Skeletal muscle tissue (tissue), 4 donors: Measurements from ENCODE around the gene LTBP1. TPM values are rescaled to one million over a fixed set of nuclear protein-coding genes. Genes with fewer than 3 reads are reported as not detected.

ENCODE experiments used
- H3K27ac ChIP-seq: one replicate; pipeline ENCODE4 v1.7.0; 2013; ENCODE audit warnings: mild to moderate bottlenecking, low read depth, low read length, inconsistent platforms
- H3K27me3 ChIP-seq, 3 donors: one replicate each; pipeline ENCODE4 v1.7.0; 2013; ENCODE audit warnings: low read length in 3 of 3; ENCODE audit not compliant: control insufficient read depth in 3 of 3, insufficient read depth in 3 of 3
- H3K36me3 ChIP-seq, 3 donors: one replicate each; pipeline ENCODE4 v1.7.0; 2013; ENCODE audit warnings: low read length in 3 of 3; ENCODE audit not compliant: control insufficient read depth in 3 of 3, insufficient read depth in 3 of 3
- H3K4me1 ChIP-seq, 3 donors: one replicate each; pipeline ENCODE4 v1.7.0; 2013; ENCODE audit warnings: low read length in 3 of 3, mild to moderate bottlenecking in 3 of 3; ENCODE audit not compliant: control insufficient read depth in 3 of 3, insufficient read depth in 3 of 3
- H3K4me3 ChIP-seq, 3 donors: one replicate each; pipeline ENCODE4 v1.7.0; 2013; ENCODE audit warnings: low read length in 3 of 3
- H3K9ac ChIP-seq, 3 donors: one replicate each; pipeline ENCODE4 v1.7.0; 2013; ENCODE audit warnings: low read length in 3 of 3, mild to moderate bottlenecking in 3 of 3, moderate library complexity in 2 of 3, low read depth in 1 of 3
- H3K9me3 ChIP-seq, 3 donors: one replicate each; pipeline ENCODE4 v1.7.0; 2013; ENCODE audit warnings: low read length in 3 of 3; ENCODE audit not compliant: control insufficient read depth in 3 of 3
- total RNA-seq: library from RNA; depleted of rRNA; stranded (reverse); fragments of >200 nt; gene quantifications from one replicate; pipeline ENCODE4 v1.2.3, GENCODE V29; 2014
- donor health status: Osteomylitis.

The LTBP1 gene
- total RNA-seq, 1 donor from 2014 or later = 78.8 TPM

GRCh38 chr2:33111002-33111446 lies 164.3 kb downstream of the LTBP1 start:
- Histone ChIP-seq H3K9ac (no peak overlapping the region), H3K9me3 (no peaks in the 10 kb centered on the region), H3K4me3 (no peak overlapping the region), H3K27ac (no peak overlapping the region), H3K27me3 (no peaks in the 10 kb centered on the region), H3K36me3 (peaks cover 0 to 3% (median 0%) of the 10 kb centered on the region in 3 donors), H3K4me1 (no peaks in the 10 kb centered on the region)

GRCh38 chr2:33115196-33115595 lies 168.4 kb downstream of the LTBP1 start:
- no peak overlapping the region for H3K4me3 ChIP-seq
- no peak overlapping the region for H3K9ac ChIP-seq
- no peaks in the 10 kb centered on the region for H3K27me3 ChIP-seq
- no peak overlapping the region for H3K27ac ChIP-seq
- no peaks in the 10 kb centered on the region for H3K4me1 ChIP-seq
- H3K9me3 ChIP-seq = no peaks in the 10 kb centered on the region
- H3K36me3 ChIP-seq = peaks cover 0 to 3% (median 0%) of the 10 kb centered on the region in 3 donors

GRCh38 chr2:33115728-33116127 lies 169.0 kb downstream of the LTBP1 start:
- Histone ChIP-seq H3K9me3 (no peaks in the 10 kb centered on the region), H3K27me3 (no peaks in the 10 kb centered on the region), H3K36me3 (peaks cover 0 to 3% (median 0%) of the 10 kb centered on the region in 3 donors), H3K9ac (no peak overlapping the region), H3K4me1 (no peaks in the 10 kb centered on the region), H3K27ac (no peak overlapping the region), H3K4me3 (no peak overlapping the region)

GRCh38 chr2:33116799-33117198 lies 170.0 kb downstream of the LTBP1 start:
- Histone ChIP-seq H3K27ac (no peak overlapping the region), H3K36me3 (no peaks in the 10 kb centered on the region), H3K9ac (no peak overlapping the region), H3K27me3 (no peaks in the 10 kb centered on the region), H3K4me3 (no peak overlapping the region), H3K9me3 (no peaks in the 10 kb centered on the region), H3K4me1 (no peaks in the 10 kb centered on the region)

- H3K36me3 ChIP-seq = no peaks in the 10 kb centered on the region
- no peaks in the 10 kb centered on the region for H3K9me3 ChIP-seq
- H3K4me1 ChIP-seq = no peaks in the 10 kb centered on the region
- H3K9ac ChIP-seq = no peak overlapping the region
- H3K27me3 ChIP-seq = no peaks in the 10 kb centered on the region
- no peak overlapping the region for H3K27ac ChIP-seq
- H3K4me3 ChIP-seq = no peak overlapping the region
These were observed 171.9 kb downstream of the LTBP1 start for GRCh38 chr2:33118651-33119050.

GRCh38 chr2:33121416-33121815 lies 174.7 kb downstream of the LTBP1 start:
- no peaks in the 10 kb centered on the region for H3K9me3 ChIP-seq

GRCh38 chr2:33121925-33122324 lies 175.2 kb downstream of the LTBP1 start:
- Histone ChIP-seq H3K27me3 (no peaks in the 10 kb centered on the region), H3K4me3 (no peak overlapping the region), H3K36me3 (no peaks in the 10 kb centered on the region)

More at GRCh38 chr2:33121416-33121815, 174.7 kb downstream of the LTBP1 start:
- Histone ChIP-seq H3K4me3 (no peak overlapping the region), H3K4me1 (no peaks in the 10 kb centered on the region), H3K27ac (no peak overlapping the region), H3K36me3 (no peaks in the 10 kb centered on the region), H3K9ac (no peak overlapping the region), H3K27me3 (no peaks in the 10 kb centered on the region)

GRCh38 chr2:33122726-33123125 lies 176.0 kb downstream of the LTBP1 start:
- H3K4me1 ChIP-seq = no peaks in the 10 kb centered on the region
- H3K4me3 ChIP-seq = no peak overlapping the region
- H3K27ac ChIP-seq = no peak overlapping the region

More at GRCh38 chr2:33121925-33122324, 175.2 kb downstream of the LTBP1 start:
- no peaks in the 10 kb centered on the region for H3K9me3 ChIP-seq
- H3K9ac ChIP-seq = no peak overlapping the region
- no peak overlapping the region for H3K27ac ChIP-seq
- H3K4me1 ChIP-seq = no peaks in the 10 kb centered on the region

GRCh38 chr2:33123216-33123615 lies 176.5 kb downstream of the LTBP1 start:
- no peak overlapping the region for H3K27ac ChIP-seq

More at GRCh38 chr2:33122726-33123125, 176.0 kb downstream of the LTBP1 start:
- Histone ChIP-seq H3K36me3 (no peaks in the 10 kb centered on the region), H3K27me3 (no peaks in the 10 kb centered on the region), H3K9me3 (no peaks in the 10 kb centered on the region), H3K9ac (no peak overlapping the region)

GRCh38 chr2:33126552-33126951 lies 179.8 kb downstream of the LTBP1 start:
- Histone ChIP-seq H3K9me3 (no peaks in the 10 kb centered on the region), H3K36me3 (no peaks in the 10 kb centered on the region), H3K27ac (no peak overlapping the region), H3K4me1 (no peaks in the 10 kb centered on the region), H3K27me3 (no peaks in the 10 kb centered on the region), H3K9ac (no peak overlapping the region), H3K4me3 (no peak overlapping the region)

More at GRCh38 chr2:33123216-33123615, 176.5 kb downstream of the LTBP1 start:
- H3K9me3 ChIP-seq = no peaks in the 10 kb centered on the region
- H3K27me3 ChIP-seq = no peaks in the 10 kb centered on the region
- no peak overlapping the region for H3K9ac ChIP-seq
- H3K36me3 ChIP-seq = no peaks in the 10 kb centered on the region
- no peaks in the 10 kb centered on the region for H3K4me1 ChIP-seq
- no peak overlapping the region for H3K4me3 ChIP-seq
